HepG2 (cell line): Measurements from ENCODE around the gene PRRC2A. TPM values are rescaled to one million over a fixed set of nuclear protein-coding genes. Genes with fewer than 3 reads are reported as not detected.

ENCODE experiments used
- ATAC-seq: fragments of 200-7000 bp; cut with Tn5 transposase; 3 replicates; pipeline ENCODE4 v1.9.1; 2020; ENCODE audit warnings: mild to moderate bottlenecking, moderate library complexity
- Bru-seq: library from RNA; stranded (reverse); fragments of 400-500 nt; gene quantifications from one replicate; lab custom pipeline; 2021; lab: Mats Ljungman, UMichigan
- BruChase-seq, 2 experiments: library from RNA; stranded (reverse); fragments of 400-500 nt; gene quantifications; one replicate each; lab custom pipeline; 2021; lab: Mats Ljungman, UMichigan
- BruUV-seq: library from RNA; stranded (reverse); fragments of 400-500 nt; replicated peaks from 2 replicates; lab custom pipeline; 2021; lab: Mats Ljungman, UMichigan
- CTCF ChIA-PET: fragments of 300-600 bp; formaldehyde crosslinking; extraction: SDS; loops from one replicate; lab custom pipeline; 2021; ENCODE audit warnings: low total read pairs, inconsistent platforms, low intra/inter-chr PET ratio; lab: Yijun Ruan, JAX
- POLR2A ChIA-PET: fragments of 350-600 bp; sonication (Branson Sonifier 250); formaldehyde crosslinking; loops from one replicate; lab custom pipeline; 2020; ENCODE audit warnings: antibody characterized with exemption, inconsistent platforms; lab: Yijun Ruan, JAX
- DNase-seq: peaks from one replicate; pipeline ENCODE4 v3.0.0-alpha.2; 2015; ENCODE audit warnings: low spot score
- FAIRE-seq: peaks from 3 replicates; lab custom pipeline; 2011; peaks lifted over from hg19 to GRCh38; lab: Jason Lieb, UNC
- H2AFZ ChIP-seq: one replicate; pipeline ENCODE4 v1.6.1; 2011; ENCODE audit warnings: low read length, inconsistent platforms
- H3K27ac ChIP-seq: fragments of 300-600 bp; 3 replicates; pipeline ENCODE4 v1.8.0; 2011; ENCODE audit warnings: mixed run types, mild to moderate bottlenecking, mixed read lengths, low read length, inconsistent platforms; ENCODE audit not compliant: insufficient read depth; ENCODE audit errors: extremely low read length
- H3K27me3 ChIP-seq, 2 experiments: fragments of 200-600 bp in 1 of 2; 2 replicates in 1 of 2; 3 replicates in 1 of 2; pipeline versions ENCODE4 v1.6.0 to v1.8.0; 2011; ENCODE audit warnings: low read length in 2 of 2, mild to moderate bottlenecking in 2 of 2, moderate library complexity in 2 of 2, inconsistent platforms in 1 of 2; ENCODE audit not compliant: insufficient read depth in 2 of 2, control insufficient read depth in 1 of 2
- H3K36me3 ChIP-seq, 2 experiments: fragments of 200-600 bp in 1 of 2; replicated peaks in 1 of 2; 2 replicates in 1 of 2; 3 replicates in 1 of 2; pipeline versions ENCODE4 v1.5.1 to v1.8.0; 2011; ENCODE audit warnings: low read length in 2 of 2, inconsistent platforms in 1 of 2; ENCODE audit not compliant: insufficient read depth in 2 of 2, control insufficient read depth in 1 of 2
- H3K4me1 ChIP-seq: 2 replicates; pipeline ENCODE4 v1.5.1; 2012; ENCODE audit warnings: low read length, inconsistent platforms; ENCODE audit not compliant: insufficient read depth
- H3K4me2 ChIP-seq: 2 replicates; pipeline ENCODE4 v1.6.0; 2011; ENCODE audit warnings: low read depth, low read length, inconsistent platforms
- H3K4me3 ChIP-seq, 3 experiments: fragments of 200-600 bp in 1 of 3; sonication (generic), shearing (Covaris generic) in 1 of 3; replicated peaks in 1 of 3; 2 replicates each; pipeline ENCODE4 v1.5.1; 2011 to 2016; ENCODE audit warnings: low read length in 3 of 3, inconsistent platforms in 2 of 3, low read depth in 2 of 3, mild to moderate bottlenecking in 2 of 3, control low read depth in 1 of 3, mixed read lengths in 1 of 3; ENCODE audit not compliant: insufficient read depth in 1 of 3
- H3K79me2 ChIP-seq: one replicate; pipeline ENCODE4 v1.6.1; 2011; ENCODE audit warnings: low read length, inconsistent platforms; ENCODE audit not compliant: insufficient read depth
- H3K9ac ChIP-seq: 2 replicates; pipeline ENCODE4 v1.6.0; 2011; ENCODE audit warnings: mild to moderate bottlenecking, low read depth, low read length, inconsistent platforms; ENCODE audit not compliant: insufficient read depth
- H3K9me3 ChIP-seq: 2 replicates; pipeline ENCODE4 v1.5.1; 2012; ENCODE audit warnings: mild to moderate bottlenecking, low read length
- H4K20me1 ChIP-seq: 2 replicates; pipeline ENCODE4 v1.6.0; 2011; ENCODE audit warnings: inconsistent platforms, mild to moderate bottlenecking, low read length, moderate library complexity; ENCODE audit not compliant: insufficient read depth
- ATF6 ChIP-seq: sonication (generic); formaldehyde crosslinking; conservative IDR thresholded peaks from 2 replicates; pipeline ENCODE4 v1.4.0; 2020; ENCODE audit warnings: missing genetic modification reagents
- PAWR ChIP-seq: sonication (generic); formaldehyde crosslinking; IDR thresholded peaks from 2 replicates; pipeline ENCODE4 v1.4.0; 2020; ENCODE audit warnings: missing genetic modification reagents, mild to moderate bottlenecking, borderline replicate concordance
- POGZ ChIP-seq: sonication (generic); formaldehyde crosslinking; IDR thresholded peaks from 2 replicates; pipeline ENCODE4 v1.4.0; 2020; ENCODE audit warnings: mild to moderate bottlenecking, missing genetic modification reagents
- POLR2A ChIP-seq, 2 experiments: IDR thresholded peaks; 2 replicates each; pipeline ENCODE4 v1.6.1; 2011; ENCODE audit warnings: low read depth in 2 of 2, low read length in 2 of 2, mild to moderate bottlenecking in 1 of 2, moderate library complexity in 1 of 2; ENCODE audit not compliant: insufficient read depth in 1 of 2
- SALL1 ChIP-seq: sonication (generic); formaldehyde crosslinking; IDR thresholded peaks from 2 replicates; pipeline ENCODE4 v1.8.0; 2022; ENCODE audit warnings: mild to moderate bottlenecking, missing genetic modification reagents
- SP2 ChIP-seq: sonication (generic); formaldehyde crosslinking; IDR thresholded peaks from 2 replicates; pipeline ENCODE4 v1.5.1; 2020; ENCODE audit warnings: mild to moderate bottlenecking, missing genetic modification reagents
- ZBTB33 ChIP-seq: sonication (generic); formaldehyde crosslinking; IDR thresholded peaks from 2 replicates; pipeline ENCODE4 v1.4.0; 2020; ENCODE audit warnings: missing genetic modification reagents
- ZFX ChIP-seq: sonication (generic); formaldehyde crosslinking; IDR thresholded peaks from 2 replicates; pipeline ENCODE4 v1.4.0; 2020; ENCODE audit warnings: mild to moderate bottlenecking, low read depth, missing genetic modification reagents, moderate library complexity
- ZGPAT ChIP-seq: IDR thresholded peaks from 2 replicates; pipeline ENCODE4 v1.6.1; 2016; ENCODE audit warnings: mild to moderate bottlenecking
- ZNF136 ChIP-seq: sonication (generic); formaldehyde crosslinking; IDR thresholded peaks from 2 replicates; pipeline ENCODE4 v1.8.1; 2022; ENCODE audit warnings: low read depth, mild to moderate bottlenecking, moderate library complexity, missing genetic modification reagents
- ZNF24 ChIP-seq: fragments of 450-650 bp; IDR thresholded peaks from 2 replicates; pipeline ENCODE4 v1.6.1; 2017; ENCODE audit warnings: antibody characterized with exemption, mild to moderate bottlenecking
- WGBS: methylation state at CpG from one replicate; pipeline ENCODE4 v1.1.6; 2017; ENCODE audit warnings: low lambda C conversion rate; 5-methylcytosine and 5-hydroxymethylcytosine counted together
- in situ Hi-C: cut with HindIII; loops from 2 replicates; pipeline ENCODE4 v1.10.0; 2017; ENCODE audit warnings: low pct_unique_long_range_greater_than_20kb; ENCODE audit not compliant: extremely low pct_ligation_motif_present
- intact Hi-C: fragments of 100-400 bp; cut with micrococcal nuclease; formaldehyde crosslinking; loops from one replicate; pipeline ENCODE4 v1.10.0; 2022; ENCODE audit not compliant: unreplicated experiment
- long read RNA-seq, 2 experiments: library from RNA in 1 of 2; library from polyadenylated mRNA in 1 of 2; stranded (forward) in 1 of 2; unstranded in 1 of 2; transcript quantifications; one replicate each; pipeline ENCODE4 v2.0.0, GENCODE V29; 2019 to 2022
- polyA minus RNA-seq, 3 experiments: library from RNA; depleted of rRNA, polyadenylated mRNA; stranded (reverse); fragments of >200 nt; gene quantifications; 2 replicates each; pipeline ENCODE4 v1.2.3, GENCODE V29; 2011; ENCODE audit warnings: low replicate concordance in 1 of 3
- polyA plus RNA-seq, 8 experiments: library from polyadenylated mRNA; depleted of rRNA in 3 of 8; stranded (reverse) in 7 of 8; unstranded in 1 of 8; fragments of >200 nt; fragmentation: Illumina TruSeq in 4 of 8; extraction: Trizol in 4 of 8; gene quantifications; 2 replicates each; pipeline versions ENCODE4 v1.2.1 to v1.2.3, GENCODE V29; 2011 to 2016; ENCODE audit warnings: low read depth in 4 of 8, missing spikeins in 1 of 8, mixed read lengths in 1 of 8; ENCODE audit not compliant: insufficient read depth in 1 of 8
- total RNA-seq, 5 experiments: library from RNA; depleted of rRNA; stranded (reverse); fragments of >200 nt; fragmentation: Illumina TruSeq; extraction: Trizol; gene quantifications; 2 replicates each; pipeline ENCODE4 v1.2.3, GENCODE V29; 2016; ENCODE audit warnings: low read depth in 1 of 5

PRRC2A gene
- 37.2 and 38.9 TPM in 2 replicates for total RNA-seq (2016; rRNA removed; fragmentation: Illumina TruSeq; extraction: Trizol)
- total RNA-seq (2016; cell fraction: cytosol; rRNA removed; fragmentation: Illumina TruSeq; extraction: Trizol; ENCODE audit: low read depth) = 32.5 and 32.7 TPM in 2 replicates
- total RNA-seq (2016; cell fraction: insoluble cytoplasmic fraction; rRNA removed; fragmentation: Illumina TruSeq; extraction: Trizol) = 32.8 and 40.6 TPM in 2 replicates
- 32.8 and 40.2 TPM in 2 replicates for total RNA-seq (2016; cell fraction: membrane; rRNA removed; fragmentation: Illumina TruSeq; extraction: Trizol)
- total RNA-seq (2016; cell fraction: nucleus; rRNA removed; fragmentation: Illumina TruSeq; extraction: Trizol) = 58.3 and 69.5 TPM in 2 replicates
- 47.4 and 60.5 TPM in 2 replicates for polyA plus RNA-seq (2011; rRNA removed)
- polyA plus RNA-seq (2011; cell fraction: cytosol; rRNA removed) = 21.8 and 30.2 TPM in 2 replicates
- 235 and 263 TPM in 2 replicates for polyA plus RNA-seq (2011; cell fraction: nucleus; rRNA removed)
- 80.6 and 104 TPM in 2 replicates for polyA plus RNA-seq (2012)
- 12.1 and 13.9 TPM in 2 replicates for polyA plus RNA-seq (2016; cell fraction: cytosol; fragmentation: Illumina TruSeq; extraction: Trizol; ENCODE audit: low read depth)
- 59.6 and 89.4 TPM in 2 replicates for polyA plus RNA-seq (2016; cell fraction: insoluble cytoplasmic fraction; fragmentation: Illumina TruSeq; extraction: Trizol; ENCODE audit: low read depth)
- 26.0 and 31.8 TPM in 2 replicates for polyA plus RNA-seq (2016; cell fraction: membrane; fragmentation: Illumina TruSeq; extraction: Trizol; ENCODE audit: low read depth)
- 182 and 188 TPM in 2 replicates for polyA plus RNA-seq (2016; cell fraction: nucleus; fragmentation: Illumina TruSeq; extraction: Trizol; ENCODE audit: insufficient read depth, low read depth)
- polyA minus RNA-seq (2011; rRNA and poly(A)+ RNA removed; ENCODE audit: low replicate concordance) = 50.3 and 66.9 TPM in 2 replicates
- 51.5 and 53.4 TPM in 2 replicates for polyA minus RNA-seq (2011; cell fraction: cytosol; rRNA and poly(A)+ RNA removed)
- polyA minus RNA-seq (2011; cell fraction: nucleus; rRNA and poly(A)+ RNA removed) = 120 and 136 TPM in 2 replicates
- percentile 95 among the genes with signal in this experiment for Bru-seq, nascent RNA
- BruChase-seq, experiment 1, labeled RNA remaining after a 6-hour chase = percentile 98 among the genes with signal in this experiment
- BruChase-seq, experiment 2, labeled RNA remaining after a 2-hour chase = percentile 96 among the genes with signal in this experiment
- long read RNA-seq, experiment 1, partial matches to known transcripts = 4 of 6 reads
- long read RNA-seq, experiment 1, other reads (novel, unspliced or antisense) = 0 of 6 reads
- long read RNA-seq, experiment 2, full-length matches to known transcripts = 17 of 334 reads
- long read RNA-seq, experiment 2, partial matches to known transcripts = 270 of 334 reads
- long read RNA-seq, experiment 2, other reads (novel, unspliced or antisense) = 47 of 334 reads

GRCh38 chr6:31620586-31621319, at the start of gene PRRC2A:
PRRC2A (plus strand) TSS chr6:31620715; CDS start chr6:31622790, 2,075 bp downstream.
- FAIRE-seq (no peak), DNase-seq (no peak), ATAC-seq (peak; percentile 81)
- Histone ChIP-seq H3K27me3 (no peaks in the 10 kb centered on the region; a peak in 1 of 5 replicates), H2AFZ (no peak within 1 kb of the TSS), H3K4me1 (peaks cover 28% of the 10 kb centered on the region), H3K36me3 (peaks cover 23 to 33% of the 10 kb centered on the region in 2 experiments), H4K20me1 (peaks cover 11% of the 10 kb centered on the region; the same call in 1 of the 2 replicates), H3K9ac (peak within 1 kb of the TSS; percentile 97), H3K27ac (peak within 1 kb of the TSS; percentile 98), H3K4me3 (peak within 1 kb of the TSS; percentile 83 to 100 (median 99)), H3K79me2 (peaks cover 37% of the 10 kb centered on the region), H3K4me2 (peak within 1 kb of the TSS; percentile 98), H3K9me3 (no peaks in the 10 kb centered on the region)
- CTCF ChIA-PET = no interaction called here
- POLR2A ChIA-PET = interaction anchor here (0.6 to 4.8 kb wide), 15 partner anchors 9 to 186 kb away, joined by 3 to 78 read pairs (median 4); partner anchors contain the start of genes ABHD16A, APOM, BAG6 and C6orf47
- 1% methylated on average over 52 of the region's 67 CpGs for WGBS
- in situ Hi-C loops = no loop called here
- no TSS peak for BruUV-seq
- intact Hi-C loops = loop anchor here (1.0 to 5.0 kb wide), 2 partner anchors 32 to 47 kb away; partner anchors contain the start of genes BAG6, CSNK2B and LY6G5B
- TF ChIP-seq ZBTB33 (CRISPR knock-in tag) = 0 out of 2 replicates have a peak, but pooled peaks have one; percentile 23
- 0 out of 2 replicates have a peak, but pooled peaks have one; percentile 22 for TF ChIP-seq PAWR (CRISPR knock-in tag)
- peak; percentile 93 for TF ChIP-seq ZGPAT (CRISPR knock-in tag)
- peak; percentile 76; the same call in 1 of the 2 replicates for TF ChIP-seq SALL1 (CRISPR knock-in tag)
- TF ChIP-seq ZNF136 = 0 out of 2 replicates have a peak, but pooled peaks have one; percentile 53
- TF ChIP-seq POGZ (CRISPR knock-in tag) = peak; percentile 16; the same call in 1 of the 2 replicates
- TF ChIP-seq SP2 = no peak; the same call in 1 of the 2 replicates
- 0 out of 2 replicates have a peak, but pooled peaks have one; percentile 1 for TF ChIP-seq ATF6 (CRISPR knock-in tag)
- TF ChIP-seq ZFX (CRISPR knock-in tag) = peak; percentile 83
- TF ChIP-seq POLR2A (IDR thresholded peaks at IDR 0.05; ENCODE audit: insufficient read depth in 1 of 2, low read depth in 2 of 2, low read length in 2 of 2) = peak; percentile 77 to 79
- peak; percentile 44; the same call in 1 of the 2 replicates for TF ChIP-seq ZNF24
